Measurements from ENCODE around the gene MYL1. TPM values are rescaled to one million over a fixed set of nuclear protein-coding genes. Genes with fewer than 3 reads are reported as not detected.

The MYL1 gene
- total and polyA plus RNA-seq, 2 donors from 2014 or later = not detected

DNA sequence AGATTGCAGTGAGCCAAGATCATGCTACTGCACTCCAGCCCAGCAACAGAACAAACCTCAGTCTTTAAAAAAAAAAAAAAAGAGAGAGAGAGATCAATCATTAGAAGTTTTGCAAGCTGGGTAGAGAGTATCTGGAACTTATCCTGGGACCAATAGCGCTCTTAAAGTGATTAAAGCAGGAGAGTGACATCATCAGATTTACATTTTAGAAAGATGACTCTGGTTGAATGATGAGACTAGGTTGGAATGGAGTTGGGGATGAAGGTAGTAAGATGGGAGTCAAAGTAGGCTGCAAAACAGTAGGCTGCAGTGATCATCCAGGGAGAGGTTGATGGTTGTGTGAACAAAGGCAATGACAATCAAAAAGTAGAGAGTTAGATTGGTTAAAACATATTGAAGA is 37.8 kb downstream of the MYL1 start:
- FAIRE-seq (no peak), DNase-seq (no peak)
- no peak overlapping the region for H3K9ac ChIP-seq (ENCODE audit: low read length in 3 of 3)
- TF ChIP-seq, protein P1, sequence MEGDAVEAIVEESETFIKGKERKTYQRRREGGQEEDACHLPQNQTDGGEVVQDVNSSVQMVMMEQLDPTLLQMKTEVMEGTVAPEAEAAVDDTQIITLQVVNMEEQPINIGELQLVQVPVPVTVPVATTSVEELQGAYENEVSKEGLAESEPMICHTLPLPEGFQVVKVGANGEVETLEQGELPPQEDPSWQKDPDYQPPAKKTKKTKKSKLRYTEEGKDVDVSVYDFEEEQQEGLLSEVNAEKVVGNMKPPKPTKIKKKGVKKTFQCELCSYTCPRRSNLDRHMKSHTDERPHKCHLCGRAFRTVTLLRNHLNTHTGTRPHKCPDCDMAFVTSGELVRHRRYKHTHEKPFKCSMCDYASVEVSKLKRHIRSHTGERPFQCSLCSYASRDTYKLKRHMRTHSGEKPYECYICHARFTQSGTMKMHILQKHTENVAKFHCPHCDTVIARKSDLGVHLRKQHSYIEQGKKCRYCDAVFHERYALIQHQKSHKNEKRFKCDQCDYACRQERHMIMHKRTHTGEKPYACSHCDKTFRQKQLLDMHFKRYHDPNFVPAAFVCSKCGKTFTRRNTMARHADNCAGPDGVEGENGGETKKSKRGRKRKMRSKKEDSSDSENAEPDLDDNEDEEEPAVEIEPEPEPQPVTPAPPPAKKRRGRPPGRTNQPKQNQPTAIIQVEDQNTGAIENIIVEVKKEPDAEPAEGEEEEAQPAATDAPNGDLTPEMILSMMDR (IDR thresholded peaks at IDR 0.05; ENCODE audit: borderline replicate concordance, extremely low read depth, insufficient read depth) = no peak
- no peaks in the 10 kb centered on the region for H3K4me1 ChIP-seq (ENCODE audit: control insufficient read depth in 2 of 3, insufficient read depth in 2 of 3, low read depth in 1 of 3, low read length in 3 of 3)
- no peaks in the 10 kb centered on the region for H3K27me3 ChIP-seq (ENCODE audit: control insufficient read depth, insufficient read depth, low read length)
- no peak overlapping the region for H3K27ac ChIP-seq (ENCODE audit: low read depth in 2 of 2, low read length in 2 of 2)
- H3K9me3 ChIP-seq (ENCODE audit: control insufficient read depth in 2 of 3, insufficient read depth in 1 of 3, low read length in 3 of 3) = no peaks in the 10 kb centered on the region
- intact Hi-C loops (cut with DNase I) = no loop called here
- H3K36me3 ChIP-seq (ENCODE audit: control insufficient read depth in 2 of 3, insufficient read depth in 3 of 3, low read length in 3 of 3) = no peaks in the 10 kb centered on the region
- no peak overlapping the region for H3K4me3 ChIP-seq (ENCODE audit: low read length in 3 of 3)

DNA sequence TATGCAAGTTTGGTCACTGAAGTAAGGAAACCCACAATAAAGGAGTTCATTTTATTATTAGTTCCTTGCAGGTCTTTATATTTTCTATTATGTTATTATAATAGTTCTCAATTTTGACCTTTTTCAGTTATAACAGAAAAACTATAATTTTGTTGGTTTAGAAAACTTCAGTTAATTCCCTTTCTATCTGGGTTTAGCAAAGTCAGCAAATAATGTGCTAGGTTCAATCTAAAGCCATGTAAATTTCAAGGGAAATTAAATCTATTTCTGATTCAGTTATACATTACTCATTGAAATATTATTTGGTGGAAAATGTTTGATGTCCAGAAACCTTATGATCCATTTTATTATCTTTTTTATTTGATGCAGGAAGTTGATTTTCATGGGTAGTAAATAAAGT is 43.7 kb downstream of the MYL1 start:
- TF ChIP-seq, protein P1 (IDR thresholded peaks at IDR 0.05; ENCODE audit: borderline replicate concordance, extremely low read depth, insufficient read depth) = no peak
- DNase-seq = no peak
- Histone ChIP-seq H3K9ac (ENCODE audit: low read length in 3 of 3) (no peak overlapping the region), H3K27ac (ENCODE audit: low read depth in 2 of 2, low read length in 2 of 2) (no peak overlapping the region), H3K4me1 (ENCODE audit: control insufficient read depth in 2 of 3, insufficient read depth in 2 of 3, low read depth in 1 of 3, low read length in 3 of 3) (no peaks in the 10 kb centered on the region), H3K9me3 (ENCODE audit: control insufficient read depth in 2 of 3, insufficient read depth in 1 of 3, low read length in 3 of 3) (no peaks in the 10 kb centered on the region), H3K27me3 (ENCODE audit: control insufficient read depth, insufficient read depth, low read length) (no peaks in the 10 kb centered on the region), H3K4me3 (ENCODE audit: low read length in 3 of 3) (no peak overlapping the region), H3K36me3 (ENCODE audit: control insufficient read depth in 2 of 3, insufficient read depth in 3 of 3, low read length in 3 of 3) (no peaks in the 10 kb centered on the region)
- intact Hi-C loops (cut with DNase I) = no loop called here
- FAIRE-seq = no peak

DNA sequence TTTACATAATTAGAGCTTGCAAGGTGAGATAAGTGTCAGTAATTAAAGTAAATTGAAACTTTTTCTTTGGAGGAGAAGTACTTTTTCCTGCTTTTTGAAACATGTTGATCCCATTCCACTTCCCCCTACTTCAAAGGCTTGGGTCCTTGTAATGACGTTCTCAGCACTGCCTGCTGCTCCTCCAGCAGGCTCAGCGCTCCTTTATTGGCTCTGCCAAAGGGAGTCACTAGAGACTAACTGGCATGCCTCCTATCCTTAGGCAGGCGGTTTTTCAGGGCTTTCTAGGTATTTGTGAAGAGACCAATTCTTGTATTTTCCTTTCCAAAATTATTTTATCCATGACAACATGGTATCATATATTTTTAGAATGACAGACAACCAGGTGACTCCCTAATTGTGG is 45.8 kb downstream of the MYL1 start:
- H3K36me3 ChIP-seq (ENCODE audit: control insufficient read depth in 2 of 3, insufficient read depth in 3 of 3, low read length in 3 of 3) = no peaks in the 10 kb centered on the region
- TF ChIP-seq, protein P1 (IDR thresholded peaks at IDR 0.05; ENCODE audit: borderline replicate concordance, extremely low read depth, insufficient read depth) = no peak
- no peak for FAIRE-seq
- DNase-seq = no peak
- H3K27me3 ChIP-seq (ENCODE audit: control insufficient read depth, insufficient read depth, low read length) = no peaks in the 10 kb centered on the region
- H3K27ac ChIP-seq (ENCODE audit: low read depth in 2 of 2, low read length in 2 of 2) = no peak overlapping the region
- no peak overlapping the region for H3K9ac ChIP-seq (ENCODE audit: low read length in 3 of 3)
- no peaks in the 10 kb centered on the region for H3K9me3 ChIP-seq (ENCODE audit: control insufficient read depth in 2 of 3, insufficient read depth in 1 of 3, low read length in 3 of 3)
- intact Hi-C loops (cut with DNase I) = no loop called here
- H3K4me3 ChIP-seq (ENCODE audit: low read length in 3 of 3) = no peak overlapping the region
- H3K4me1 ChIP-seq (ENCODE audit: control insufficient read depth in 2 of 3, insufficient read depth in 2 of 3, low read depth in 1 of 3, low read length in 3 of 3) = no peaks in the 10 kb centered on the region

DNA sequence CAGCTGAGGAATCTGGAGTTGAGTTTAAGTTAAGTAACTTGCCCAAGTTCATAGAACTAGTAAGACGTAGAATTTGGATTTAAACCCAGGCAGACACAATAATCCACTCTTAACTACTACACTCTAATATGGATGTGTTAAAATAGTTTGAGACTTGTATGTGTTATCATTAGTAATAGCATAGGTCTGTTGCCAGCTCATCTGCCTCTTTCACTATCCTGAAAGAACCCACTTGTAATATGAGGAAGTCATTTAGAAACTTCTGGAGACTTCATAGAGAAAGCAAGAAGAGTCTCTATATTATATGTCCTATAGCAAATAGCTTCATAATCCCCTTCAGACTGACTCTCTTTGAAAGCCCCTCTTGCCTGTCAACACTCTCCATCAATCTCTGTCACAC is 46.7 kb downstream of the MYL1 start:
- Histone ChIP-seq H3K36me3 (ENCODE audit: control insufficient read depth in 2 of 3, insufficient read depth in 3 of 3, low read length in 3 of 3) (no peaks in the 10 kb centered on the region), H3K27ac (ENCODE audit: low read depth in 2 of 2, low read length in 2 of 2) (no peak overlapping the region), H3K9ac (ENCODE audit: low read length in 3 of 3) (no peak overlapping the region), H3K9me3 (ENCODE audit: control insufficient read depth in 2 of 3, insufficient read depth in 1 of 3, low read length in 3 of 3) (no peaks in the 10 kb centered on the region), H3K4me1 (ENCODE audit: control insufficient read depth in 2 of 3, insufficient read depth in 2 of 3, low read depth in 1 of 3, low read length in 3 of 3) (no peaks in the 10 kb centered on the region), H3K27me3 (ENCODE audit: control insufficient read depth, insufficient read depth, low read length) (no peaks in the 10 kb centered on the region), H3K4me3 (ENCODE audit: low read length in 3 of 3) (no peak overlapping the region)
- FAIRE-seq = no peak
- intact Hi-C loops (cut with DNase I) = no loop called here
- no peak for DNase-seq
- TF ChIP-seq, protein P1 (IDR thresholded peaks at IDR 0.05; ENCODE audit: borderline replicate concordance, extremely low read depth, insufficient read depth) = no peak
